Left kidney (tissue), 2 donors: Measurements from ENCODE around the gene DAB2IP. TPM values are rescaled to one million over a fixed set of nuclear protein-coding genes. Genes with fewer than 3 reads are reported as not detected.
"Not testable (repeated sequence)": the region's sequence is repeated elsewhere in the genome, so short reads cannot be mapped to it uniquely, and the experiment has no call there.

Experiments
- DNase-seq: peaks from one replicate; pipeline ENCODE4 v3.0.0-alpha.2; 2013
- polyA plus RNA-seq: library from polyadenylated mRNA; unstranded; fragments of 120-200 nt; gene quantifications from one replicate; pipeline ENCODE4 v1.2.1, GENCODE V29; 2013; ENCODE audit not compliant: insufficient read length

DAB2IP gene
- polyA plus RNA-seq, 1 donor: 42.5 TPM

DNA sequence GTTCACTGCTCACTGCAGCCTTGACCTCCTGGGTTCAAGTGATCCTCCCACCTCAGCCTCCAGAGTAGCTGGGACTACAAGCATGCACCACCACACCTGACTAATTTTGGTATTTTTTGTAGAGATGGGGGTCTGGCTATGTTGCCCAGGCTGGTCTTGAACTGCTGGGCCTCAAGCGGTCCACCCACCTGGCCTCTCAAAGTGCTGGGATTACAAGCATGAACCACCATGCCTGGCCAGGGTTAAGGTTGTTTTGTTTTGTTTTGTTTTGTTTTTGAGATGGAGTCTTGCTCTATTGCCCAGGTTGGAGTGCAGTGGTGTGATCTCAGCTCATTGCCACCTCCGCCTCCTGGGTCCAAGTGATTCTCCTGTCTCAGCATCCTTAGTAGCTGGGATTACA is 28.0 kb upstream of the DAB2IP start:
- DNase-seq: not testable (repeated sequence)

DNA sequence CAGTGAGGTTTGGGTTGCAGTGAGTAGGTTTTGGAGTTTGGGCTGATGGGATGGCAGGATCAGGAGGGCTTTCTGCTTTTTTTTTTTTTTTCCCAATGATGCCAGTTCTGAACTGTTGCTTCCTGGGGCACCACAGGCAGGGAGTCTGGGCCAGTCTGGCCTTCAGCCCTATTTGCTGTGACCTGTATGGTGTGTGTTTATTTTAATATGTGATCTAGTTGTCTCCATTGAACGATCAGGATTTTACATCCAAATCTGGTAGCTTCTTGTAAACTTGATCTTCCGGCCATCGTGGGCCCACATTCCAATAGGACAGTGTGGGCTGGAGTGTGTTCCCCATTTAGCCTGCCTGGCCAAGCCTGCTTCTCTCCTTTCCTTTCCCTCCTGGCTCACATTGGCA is 25.8 kb upstream of the DAB2IP start:
- no peak for DNase-seq

DNA sequence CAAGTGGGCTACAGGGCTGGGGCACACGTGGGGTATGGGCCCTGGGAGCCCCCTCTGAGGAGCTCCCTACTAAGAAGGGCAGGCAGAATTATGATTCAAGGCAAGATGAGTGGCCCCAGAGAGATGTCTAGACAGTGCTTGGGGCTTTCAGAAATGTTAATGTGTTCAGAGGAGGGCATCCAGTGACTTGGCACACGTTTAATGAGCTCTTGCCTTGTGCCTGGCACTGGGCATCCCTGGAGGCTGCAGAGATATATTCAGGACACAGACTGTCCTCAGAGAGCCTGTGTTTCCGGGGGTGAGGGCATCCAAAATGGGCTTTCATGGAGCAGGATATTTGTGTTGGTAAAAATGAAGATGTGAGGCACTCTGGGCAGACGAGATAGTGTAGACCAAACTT is 25.4 kb upstream of the DAB2IP start:
- no peak for DNase-seq

DNA sequence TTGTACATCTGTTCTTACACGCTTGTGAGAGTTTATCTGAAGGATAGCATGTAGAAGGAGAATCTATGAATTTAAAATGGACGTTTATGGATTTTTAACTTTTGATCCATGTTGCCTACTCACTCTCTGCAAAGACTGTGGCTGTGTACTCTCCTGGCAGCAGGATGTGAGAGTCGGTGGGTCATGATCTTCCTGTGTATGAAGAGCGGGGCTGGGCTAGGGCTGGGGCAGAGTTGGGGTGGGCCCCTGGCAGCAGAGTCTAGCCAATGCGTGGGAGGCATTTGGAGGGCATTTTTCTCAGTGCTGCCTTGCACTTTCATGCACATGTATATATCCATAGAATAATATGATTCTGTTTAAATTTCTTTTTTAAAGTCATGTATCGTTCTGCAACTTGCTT is 24.0 kb upstream of the DAB2IP start:
- DNase-seq: no peak

DNA sequence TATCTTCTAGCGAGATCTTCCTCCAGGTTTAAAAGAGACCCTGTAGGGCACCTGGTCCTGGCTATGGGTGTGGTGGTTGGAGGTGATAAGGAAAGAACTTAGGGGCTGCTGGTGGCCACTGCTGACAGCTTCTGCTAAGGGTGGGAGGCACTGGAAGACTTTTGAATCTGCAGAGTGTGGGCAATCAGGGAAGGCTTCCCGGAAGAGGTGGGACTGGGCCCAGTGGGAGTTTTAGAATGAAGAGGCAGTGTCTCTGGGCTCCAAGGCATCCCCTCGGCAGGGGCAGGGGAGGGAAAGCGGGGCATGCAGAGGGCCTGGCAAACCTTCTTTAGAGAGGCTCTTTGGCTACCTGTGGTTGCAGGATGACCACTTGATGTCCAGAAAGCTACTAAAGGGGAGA is 23.0 kb upstream of the DAB2IP start:
- DNase-seq: no peak

DNA sequence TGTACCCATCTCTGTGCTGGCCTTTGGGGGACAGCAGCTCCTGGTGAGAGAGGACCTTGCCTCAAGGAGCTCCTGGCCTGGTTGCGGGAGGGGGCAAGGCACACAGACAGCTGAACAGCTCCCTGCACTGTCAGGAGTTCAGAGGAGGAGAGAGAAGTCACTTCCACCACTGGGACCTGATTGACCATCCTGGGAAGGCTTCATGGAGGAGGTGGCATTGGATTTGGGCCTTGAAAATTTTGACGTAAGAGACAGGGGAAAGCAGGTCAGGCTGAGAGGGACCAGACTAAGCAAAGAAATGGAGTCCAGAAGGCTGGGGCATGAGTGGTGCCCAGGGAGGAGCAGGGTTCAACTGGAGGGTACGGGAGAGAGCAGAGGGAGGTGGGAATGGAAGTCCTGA is 20.3 kb upstream of the DAB2IP start:
- no peak for DNase-seq

DNA sequence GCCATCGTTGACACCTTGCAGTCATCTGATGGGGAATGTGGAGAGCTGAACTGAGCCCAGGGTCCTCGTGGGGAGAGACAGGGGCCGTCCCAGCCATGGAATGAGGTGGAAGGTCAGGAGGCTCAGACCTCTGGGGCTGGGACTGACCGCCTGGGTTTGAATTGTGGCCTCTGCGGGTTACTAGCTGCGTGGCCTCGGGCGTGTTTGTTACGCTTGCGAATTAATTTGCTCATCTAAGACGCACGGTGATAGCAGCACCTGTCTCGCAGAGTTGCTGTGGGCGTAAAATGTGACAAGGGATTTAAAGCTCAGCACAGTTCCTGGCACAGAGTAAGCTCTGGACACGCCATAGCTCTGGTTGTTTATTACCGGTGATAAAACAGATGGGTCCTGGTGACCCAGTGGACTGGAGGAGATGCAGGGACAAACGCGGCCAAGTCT is 19.4 kb upstream of the DAB2IP start:
- no peak for DNase-seq

DNA sequence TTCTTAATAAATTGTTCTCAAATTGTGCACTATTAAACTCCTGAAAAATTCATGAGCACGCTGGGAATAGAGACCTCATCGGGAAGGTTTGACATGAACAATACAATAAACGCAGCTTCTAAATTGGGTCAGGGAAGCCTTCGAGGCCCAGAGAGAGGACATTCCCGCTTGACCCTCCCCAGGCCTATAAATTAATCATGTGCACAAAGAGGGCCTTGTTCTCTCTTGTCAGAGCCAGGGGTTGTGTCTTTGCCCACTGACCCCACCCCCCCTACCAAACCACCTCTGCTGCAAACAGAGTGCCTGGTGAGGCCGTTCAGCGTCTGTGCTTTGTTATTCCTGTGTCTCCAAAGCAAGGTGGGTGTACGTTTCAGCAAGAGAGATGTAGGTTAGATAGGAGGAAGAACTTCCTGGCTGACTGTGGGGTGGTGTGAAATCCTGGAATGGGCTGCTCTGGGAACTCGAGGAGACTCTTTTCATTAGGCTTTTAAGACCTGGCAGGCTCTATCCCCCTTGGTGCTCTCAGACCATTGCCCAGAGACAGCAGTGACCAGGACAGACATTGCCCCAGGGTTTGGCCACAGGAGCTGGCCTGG is 18.2 kb upstream of the DAB2IP start:
- no peak for DNase-seq

DNA sequence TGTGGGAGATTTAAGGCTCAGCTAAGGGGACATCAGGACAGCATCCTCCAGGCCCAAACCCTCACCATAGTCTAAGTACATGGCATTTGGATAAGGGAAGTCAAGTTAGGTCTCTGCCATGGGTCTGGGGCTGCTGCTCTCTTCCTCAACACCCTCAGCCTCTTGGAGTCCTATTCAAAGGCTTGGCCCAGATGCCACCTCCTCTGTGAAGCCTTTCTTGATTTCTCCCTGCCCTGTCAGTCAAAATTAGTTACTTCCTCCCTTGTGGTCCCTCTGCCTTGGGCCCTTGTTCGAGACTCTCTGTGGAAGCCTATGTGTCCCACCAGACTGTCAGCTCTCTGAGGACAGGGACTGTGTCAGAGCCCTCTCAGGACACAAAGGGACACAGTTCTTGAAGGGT is 17.7 kb upstream of the DAB2IP start:
- DNase-seq: no peak

DNA sequence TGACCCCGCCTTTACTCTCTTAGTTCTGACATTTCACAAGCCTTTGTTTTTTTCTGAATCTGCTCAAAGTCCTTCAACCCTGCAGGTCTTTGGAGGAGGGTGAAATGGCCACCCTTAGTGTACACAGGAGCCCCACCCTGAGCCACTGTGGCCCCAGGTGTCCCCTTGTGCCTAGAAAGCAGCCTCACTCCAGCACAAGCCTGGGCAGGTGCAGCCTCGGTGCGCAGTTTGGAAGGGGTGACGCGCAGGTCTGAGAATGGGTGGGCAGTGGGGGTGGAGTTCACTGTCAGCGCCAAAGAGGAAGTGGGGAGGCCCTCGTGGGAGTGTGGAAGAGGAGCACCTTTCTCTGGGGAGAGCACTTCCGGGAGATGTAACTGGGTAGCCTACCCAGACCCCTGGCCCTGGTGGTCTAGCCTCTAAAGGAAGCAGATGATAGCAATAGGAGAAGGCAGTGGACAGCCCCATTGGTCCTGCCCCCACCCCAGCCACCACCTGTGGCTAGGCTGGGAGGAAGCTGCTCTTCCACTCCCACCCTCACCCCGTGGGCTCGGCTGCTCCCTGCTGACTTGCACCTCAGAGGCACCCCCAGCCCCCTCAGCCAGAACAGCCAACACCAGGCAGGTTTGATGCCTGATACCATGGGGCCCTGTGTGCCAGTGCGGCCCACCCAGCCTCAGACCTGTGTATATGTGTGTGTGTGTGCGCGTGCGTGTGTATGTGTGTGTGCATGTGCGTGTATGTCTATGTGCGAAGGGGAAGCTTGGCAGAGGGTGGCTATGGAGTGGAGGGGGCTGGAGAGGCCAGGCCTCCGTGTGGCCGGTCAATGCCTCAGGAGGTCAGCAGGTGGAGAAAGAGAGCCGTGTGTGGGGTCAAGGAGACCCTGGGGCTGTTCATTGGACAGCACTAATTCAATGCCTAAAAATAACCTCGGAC is 16.8 kb upstream of the DAB2IP start:
- no peak for DNase-seq

DNA sequence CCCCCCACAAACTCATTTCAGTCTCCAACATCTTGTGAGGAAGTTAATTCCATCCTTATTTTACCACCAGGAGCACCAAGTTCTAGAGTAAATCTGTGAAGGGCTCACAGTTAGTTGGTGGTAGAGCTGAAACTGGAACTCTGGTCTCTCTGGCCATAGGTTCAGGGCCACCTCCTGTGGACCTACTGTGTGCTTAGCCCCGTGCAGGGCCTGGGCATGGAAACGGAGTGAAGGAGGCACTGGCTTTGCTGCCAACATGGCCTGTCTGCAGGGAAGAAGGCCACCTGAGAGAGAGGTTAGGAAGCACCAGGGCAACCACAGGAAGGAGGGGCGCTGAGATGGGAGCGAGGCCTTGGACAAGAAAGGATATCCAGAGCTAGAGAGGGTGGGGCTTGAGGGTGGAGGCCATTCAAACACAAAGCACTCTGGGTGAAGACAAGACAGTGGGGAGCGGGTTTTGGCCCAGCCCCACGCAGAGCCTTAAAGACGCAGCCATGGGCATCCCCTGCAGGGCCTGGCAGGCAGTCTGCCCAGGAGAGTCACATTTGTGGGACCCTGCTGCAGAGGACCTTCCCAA is 16.0 kb upstream of the DAB2IP start:
- no peak for DNase-seq

DNA sequence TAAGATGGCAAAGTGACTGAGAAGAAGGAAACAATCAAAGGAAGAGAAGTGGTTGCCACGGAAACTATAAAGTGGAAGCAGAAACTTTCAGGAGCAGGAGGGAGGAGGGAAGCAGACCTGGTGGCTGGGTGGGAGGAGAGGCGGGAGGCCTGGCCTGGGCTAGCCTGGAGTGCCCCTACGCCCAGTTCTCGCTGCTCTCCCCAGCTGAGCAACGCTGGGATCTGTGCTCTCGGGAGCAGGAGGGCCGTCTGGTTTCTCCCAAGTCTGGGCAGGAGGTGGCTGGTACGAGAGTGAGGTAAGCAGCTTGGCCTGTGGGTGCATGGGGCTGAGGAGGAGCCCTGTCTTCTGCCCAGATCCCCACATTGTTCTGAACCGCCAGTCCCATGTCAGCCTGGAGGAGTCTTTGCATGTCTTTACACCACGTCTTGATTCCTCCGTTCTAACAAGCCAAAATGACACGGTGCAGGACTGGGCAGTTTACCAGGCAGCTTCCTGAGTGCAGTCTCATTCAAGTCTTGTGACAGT is 15.0 kb upstream of the DAB2IP start:
- no peak for DNase-seq

DNA sequence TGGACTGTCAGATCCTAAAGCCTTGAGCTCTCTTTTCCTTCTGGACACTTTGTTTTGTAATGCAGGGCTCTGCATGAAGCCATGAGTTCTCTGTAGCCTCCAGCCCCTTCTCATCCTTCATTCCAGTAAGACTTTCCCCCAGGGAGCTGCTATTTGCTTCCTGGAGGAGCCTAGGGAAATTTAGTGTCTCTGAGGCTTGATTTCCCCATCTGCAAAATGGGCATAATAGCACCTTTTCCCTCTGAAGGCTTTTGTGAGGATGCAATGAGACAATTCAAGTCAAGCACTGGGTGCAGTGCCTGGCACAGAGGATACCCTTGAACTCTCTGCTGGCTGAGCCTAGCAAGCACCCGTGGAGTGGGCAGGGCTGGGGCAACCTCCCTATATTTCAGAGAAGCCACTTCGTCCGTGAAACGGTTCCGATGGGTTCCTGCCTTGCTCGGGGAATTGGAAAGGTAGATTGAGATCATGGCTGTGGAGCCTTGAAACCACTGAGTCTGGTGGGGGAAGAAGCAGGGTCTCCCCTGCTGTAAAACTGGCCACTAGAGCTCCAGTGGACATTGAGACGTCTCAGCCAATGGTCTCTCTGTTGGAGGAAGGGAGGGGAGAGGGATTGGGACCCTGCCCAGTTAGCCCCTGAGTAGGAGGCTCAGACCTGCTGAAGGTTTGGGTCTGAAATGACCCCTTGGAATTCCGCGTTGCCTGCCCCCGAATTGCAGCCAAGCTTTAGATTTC is 14.3 kb upstream of the DAB2IP start:
- DNase-seq: no peak

DNA sequence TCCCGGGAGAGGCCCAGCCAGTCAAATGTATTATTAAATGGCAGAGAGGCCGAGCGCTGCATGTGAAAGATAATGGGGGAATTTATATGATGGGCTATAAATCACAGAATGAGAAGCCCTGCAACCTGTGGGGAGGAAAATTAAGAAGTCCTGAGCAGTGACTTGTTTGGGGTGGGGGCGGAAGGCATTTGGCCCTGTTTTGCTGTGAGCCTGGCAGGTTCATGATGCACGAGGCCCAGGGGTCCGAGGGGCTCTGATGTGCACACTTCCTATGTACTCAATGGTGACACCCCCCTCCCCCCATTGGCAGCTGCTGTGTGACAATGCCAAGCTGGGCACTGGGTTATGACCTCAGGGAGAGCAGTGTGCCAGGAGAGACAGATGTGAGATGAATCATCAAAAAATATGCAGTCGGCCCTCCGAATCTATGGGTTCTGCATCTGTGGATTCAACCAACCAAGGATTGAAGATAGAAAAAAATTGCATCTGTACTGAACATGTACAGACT is 13.7 kb upstream of the DAB2IP start:
- DNase-seq: no peak

DNA sequence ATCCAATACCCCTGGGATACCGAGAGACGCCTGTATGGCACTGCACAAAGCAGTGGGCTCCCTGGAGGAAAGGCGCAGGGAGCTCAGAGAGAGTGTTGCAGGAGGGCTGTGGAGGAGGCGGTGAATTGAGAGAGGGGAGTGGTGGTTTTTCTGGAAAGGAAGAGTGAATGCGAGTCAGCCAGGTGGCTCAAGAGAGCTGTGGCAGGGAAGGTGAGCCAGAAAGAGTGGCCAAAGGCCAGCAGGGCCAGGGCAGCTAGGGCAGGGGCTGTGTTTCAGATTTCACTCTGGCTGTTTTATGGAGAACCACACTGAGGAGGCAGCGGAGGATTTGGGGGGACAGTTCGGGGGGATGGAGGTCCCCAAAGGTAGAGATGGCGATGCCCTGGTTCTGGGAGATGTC is 13.0 kb upstream of the DAB2IP start:
- DNase-seq: no peak

DNA sequence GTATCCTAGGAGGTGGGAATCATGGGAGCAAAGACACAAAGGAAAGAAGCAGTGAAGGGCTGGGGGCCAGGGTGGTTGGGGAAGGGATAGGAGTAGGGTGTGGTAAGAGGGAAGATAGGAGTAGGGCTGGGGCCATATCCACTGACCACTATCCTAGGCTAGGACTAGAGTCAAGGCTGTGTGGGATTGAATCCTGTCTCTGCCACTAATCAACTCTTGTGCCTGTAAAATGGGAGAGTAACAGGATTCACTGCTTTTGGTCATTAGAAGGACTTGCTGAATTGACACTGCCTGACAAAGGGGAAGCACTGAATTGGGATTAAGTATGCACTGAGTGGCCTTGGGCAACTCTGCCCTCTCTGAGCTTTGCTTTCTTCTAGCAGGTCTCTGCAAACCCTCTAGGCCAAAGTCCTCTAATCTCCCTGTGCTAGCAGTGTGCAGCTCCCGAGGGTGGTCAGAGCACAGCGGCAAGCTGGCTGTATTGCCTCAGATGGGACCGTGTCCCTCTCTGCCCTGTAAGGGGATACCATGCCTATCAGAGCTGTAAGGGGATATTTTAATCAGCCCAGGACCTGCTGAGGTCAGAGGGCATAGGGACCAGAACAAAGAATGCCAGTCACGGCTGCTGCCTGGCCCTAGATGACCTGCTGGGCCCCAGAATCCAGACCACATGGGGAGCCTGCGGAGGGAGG is 12.4 kb upstream of the DAB2IP start:
- no peak for DNase-seq

DNA sequence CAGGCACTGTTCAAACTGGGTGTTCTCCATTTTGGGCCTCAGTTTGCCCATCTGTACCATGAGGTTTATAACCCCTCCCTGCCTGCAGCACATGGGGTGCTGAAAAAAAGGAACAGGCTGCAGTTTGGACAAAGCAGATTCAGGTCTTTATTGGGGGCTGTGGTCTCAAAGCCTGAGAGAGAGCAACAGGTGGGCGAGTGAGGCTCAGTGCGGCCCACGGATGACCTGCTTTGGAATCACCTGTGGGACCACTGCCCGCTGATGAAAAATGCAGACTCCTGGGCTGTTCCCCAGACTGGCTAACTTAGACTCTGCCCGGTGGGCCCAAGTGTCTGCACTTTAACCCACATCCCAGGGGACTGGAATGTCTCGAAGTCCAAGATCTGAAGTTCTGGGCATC is 11.8 kb upstream of the DAB2IP start:
- no peak for DNase-seq

DNA sequence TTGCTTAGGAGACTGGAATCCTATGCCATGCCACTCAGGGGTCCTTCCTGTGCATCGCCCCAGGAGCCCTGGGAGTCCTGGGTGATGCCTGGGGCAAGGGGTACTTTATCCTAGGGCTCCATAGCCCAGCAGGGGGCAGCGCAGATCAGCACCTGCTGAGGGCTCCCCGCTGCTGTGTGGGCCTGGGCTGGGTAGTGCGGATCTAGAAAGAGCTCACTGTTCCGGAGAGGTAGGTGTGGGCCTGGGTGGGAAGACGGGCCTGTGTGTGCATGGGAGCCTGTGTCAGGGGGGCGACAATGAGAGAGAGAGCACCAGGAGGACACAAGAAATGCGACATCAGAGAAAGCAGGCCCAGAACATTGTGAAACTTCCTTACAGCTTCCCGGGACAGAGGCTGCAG is 11.4 kb upstream of the DAB2IP start:
- DNase-seq: no peak

DNA sequence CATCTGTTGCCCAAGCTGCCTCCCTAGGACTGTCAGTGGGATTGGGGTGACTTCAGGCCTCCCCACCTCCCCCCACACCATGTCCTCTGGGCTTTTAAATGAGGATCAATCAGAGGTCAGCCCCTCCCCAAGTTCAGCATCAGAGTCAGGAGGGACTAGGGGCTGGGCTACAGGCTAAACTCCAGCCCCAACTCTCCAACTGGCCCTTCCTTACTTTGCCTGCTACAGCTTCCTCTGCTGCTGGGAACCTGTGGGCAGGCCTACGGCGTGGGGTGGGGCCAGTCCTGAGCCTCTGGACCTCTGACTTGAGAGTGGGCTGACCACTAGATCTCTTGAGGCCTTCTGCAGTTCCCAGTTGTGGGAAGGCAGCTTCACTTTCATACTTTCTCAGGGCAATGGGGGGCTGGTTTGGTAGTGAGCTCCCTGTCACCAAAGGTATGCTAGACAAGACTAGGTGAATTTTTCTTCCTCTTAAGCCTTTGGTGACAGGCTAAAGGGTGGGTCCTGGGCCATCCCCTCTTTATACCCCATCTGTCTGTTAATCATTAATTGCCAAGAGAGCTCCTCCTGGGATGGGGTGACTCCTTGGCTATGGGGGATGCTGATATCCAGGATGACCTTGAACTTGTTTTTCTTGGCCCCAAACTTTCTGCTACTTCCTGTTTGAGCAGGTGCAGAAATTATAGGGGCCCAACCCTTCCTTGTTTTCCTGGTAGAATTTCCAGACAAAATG is 10.8 kb upstream of the DAB2IP start:
- DNase-seq: no peak

DNA sequence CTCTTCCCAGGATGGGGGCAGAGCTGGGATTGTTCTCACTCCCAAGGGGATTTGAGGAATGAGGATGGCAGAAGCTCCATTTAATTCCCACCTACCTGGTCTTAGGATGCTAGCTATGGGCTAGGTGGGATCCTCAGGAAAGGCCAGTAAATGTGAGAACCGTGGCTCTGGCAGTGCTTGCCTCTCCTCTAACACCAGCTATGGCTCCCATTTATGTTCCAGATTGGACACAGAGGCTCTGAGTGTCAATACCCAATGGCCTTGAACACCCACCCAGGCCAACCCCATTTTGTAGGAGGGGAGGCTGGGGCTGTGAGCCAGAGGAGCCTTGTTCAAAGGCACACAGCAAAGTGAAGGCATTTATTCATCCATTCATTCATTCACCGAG is 10.2 kb upstream of the DAB2IP start:
- DNase-seq: no peak

DNA sequence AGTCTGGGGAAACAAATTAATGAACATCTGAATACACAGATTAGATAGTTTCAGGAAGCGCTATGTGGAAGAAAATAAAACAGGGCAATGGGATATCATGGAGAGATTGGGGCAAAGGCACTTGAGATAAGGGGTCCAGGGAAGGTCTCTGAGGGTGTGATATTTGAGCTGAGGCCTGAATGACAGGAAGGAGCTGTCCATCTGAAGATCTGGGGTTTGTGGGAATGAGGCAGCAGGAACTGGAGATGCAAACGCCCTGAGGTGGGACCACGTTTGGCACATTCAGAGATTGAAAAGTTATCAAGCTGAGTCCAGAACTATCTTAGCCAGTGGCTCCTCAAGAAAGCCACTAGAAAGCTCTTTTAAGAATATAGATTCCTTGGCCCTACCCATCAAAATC is 8.7 kb upstream of the DAB2IP start:
- no peak for DNase-seq
